Measurements from ENCODE around the gene RUBCNL. TPM values are rescaled to one million over a fixed set of nuclear protein-coding genes. Genes with fewer than 3 reads are reported as not detected.

The RUBCNL gene
- total RNA-seq, 1 donor from 2014 or later: 3.2 TPM

DNA sequence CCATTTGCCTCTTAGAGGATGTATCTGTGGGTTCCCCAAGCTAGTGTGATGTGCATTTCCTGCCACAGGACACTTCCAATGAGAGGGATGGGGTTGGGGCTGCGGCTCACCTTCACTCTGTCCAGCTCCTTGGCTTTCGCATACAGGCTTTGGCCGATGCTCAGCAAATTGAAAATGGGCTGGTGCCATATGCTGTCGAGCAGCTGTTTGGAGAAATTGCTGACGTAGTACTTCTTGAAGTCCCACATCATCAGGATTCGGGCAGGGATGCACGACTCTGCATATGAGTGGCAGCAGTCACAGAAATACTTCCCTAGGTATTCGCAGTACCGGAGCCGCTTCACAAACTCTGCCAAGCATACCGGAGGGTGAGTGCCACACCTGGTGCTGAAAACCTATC lies 37.0 kb downstream of the RUBCNL start:
- no peaks in the 10 kb centered on the region for H3K36me3 Mint-ChIP-seq
- TF ChIP-seq, protein P1, sequence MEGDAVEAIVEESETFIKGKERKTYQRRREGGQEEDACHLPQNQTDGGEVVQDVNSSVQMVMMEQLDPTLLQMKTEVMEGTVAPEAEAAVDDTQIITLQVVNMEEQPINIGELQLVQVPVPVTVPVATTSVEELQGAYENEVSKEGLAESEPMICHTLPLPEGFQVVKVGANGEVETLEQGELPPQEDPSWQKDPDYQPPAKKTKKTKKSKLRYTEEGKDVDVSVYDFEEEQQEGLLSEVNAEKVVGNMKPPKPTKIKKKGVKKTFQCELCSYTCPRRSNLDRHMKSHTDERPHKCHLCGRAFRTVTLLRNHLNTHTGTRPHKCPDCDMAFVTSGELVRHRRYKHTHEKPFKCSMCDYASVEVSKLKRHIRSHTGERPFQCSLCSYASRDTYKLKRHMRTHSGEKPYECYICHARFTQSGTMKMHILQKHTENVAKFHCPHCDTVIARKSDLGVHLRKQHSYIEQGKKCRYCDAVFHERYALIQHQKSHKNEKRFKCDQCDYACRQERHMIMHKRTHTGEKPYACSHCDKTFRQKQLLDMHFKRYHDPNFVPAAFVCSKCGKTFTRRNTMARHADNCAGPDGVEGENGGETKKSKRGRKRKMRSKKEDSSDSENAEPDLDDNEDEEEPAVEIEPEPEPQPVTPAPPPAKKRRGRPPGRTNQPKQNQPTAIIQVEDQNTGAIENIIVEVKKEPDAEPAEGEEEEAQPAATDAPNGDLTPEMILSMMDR (IDR thresholded peaks at IDR 0.05; ENCODE audit: unreplicated experiment): no peak
- DNase-seq (ENCODE audit: low spot score in 2 of 2, unreplicated experiment in 2 of 2): no peak
- peaks cover 10% of the 10 kb centered on the region for H3K4me1 Mint-ChIP-seq
- H3K9me3 Mint-ChIP-seq: peaks cover 4% of the 10 kb centered on the region
- H3K27ac Mint-ChIP-seq: no peak overlapping the region
- H3K27me3 Mint-ChIP-seq (ENCODE audit: low read depth): no peaks in the 10 kb centered on the region
- H3K4me3 Mint-ChIP-seq: no peak overlapping the region

DNA sequence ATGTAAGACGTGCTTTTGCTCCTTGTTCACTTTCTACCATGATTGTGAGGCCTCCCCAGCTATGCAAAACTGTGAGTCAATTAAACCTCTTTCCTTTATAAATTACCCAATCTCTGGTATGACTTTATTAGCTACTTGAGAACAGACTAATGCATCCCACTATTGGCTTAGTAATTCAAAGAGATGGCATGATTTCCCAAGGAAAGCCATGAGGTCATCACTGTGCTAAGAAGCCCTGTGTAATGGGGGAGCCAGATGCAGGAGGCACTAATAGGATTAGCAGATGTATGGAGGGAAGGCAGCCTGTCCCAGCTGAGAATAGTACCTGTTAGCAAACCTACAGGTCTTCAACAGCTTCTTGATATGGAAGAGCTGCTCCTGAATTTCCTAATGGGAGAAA lies 38.1 kb downstream of the RUBCNL start:
- H3K27ac Mint-ChIP-seq: no peak overlapping the region
- no peaks in the 10 kb centered on the region for H3K36me3 Mint-ChIP-seq
- DNase-seq (ENCODE audit: low spot score in 2 of 2, unreplicated experiment in 2 of 2): no peak
- H3K4me1 Mint-ChIP-seq: peaks cover 12% of the 10 kb centered on the region
- TF ChIP-seq, protein P1 (IDR thresholded peaks at IDR 0.05; ENCODE audit: unreplicated experiment): no peak
- no peaks in the 10 kb centered on the region for H3K9me3 Mint-ChIP-seq
- H3K27me3 Mint-ChIP-seq (ENCODE audit: low read depth): no peaks in the 10 kb centered on the region
- H3K4me3 Mint-ChIP-seq: no peak overlapping the region

DNA sequence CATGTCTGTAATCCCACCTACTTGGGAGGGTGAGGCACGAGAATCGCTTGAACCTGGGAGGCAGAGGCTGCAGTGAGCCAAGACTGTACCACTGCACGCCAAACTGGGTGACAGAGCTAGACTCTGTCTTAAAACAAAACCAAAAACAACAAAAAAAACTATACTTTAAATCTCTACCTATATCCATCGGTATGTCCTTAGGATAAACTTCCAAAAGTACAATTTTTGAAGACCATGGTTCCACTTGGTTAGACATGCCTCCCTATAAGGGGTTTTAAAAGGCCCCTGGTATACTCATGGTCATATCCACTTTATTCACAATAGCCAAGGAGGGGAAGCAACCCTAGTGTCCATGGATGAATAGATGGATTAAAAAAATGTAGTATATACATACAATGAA lies 39.8 kb downstream of the RUBCNL start:
- Mint-ChIP-seq H3K27me3 (ENCODE audit: low read depth) (no peaks in the 10 kb centered on the region), H3K9me3 (no peaks in the 10 kb centered on the region), H3K4me1 (peaks cover 12% of the 10 kb centered on the region), H3K36me3 (no peaks in the 10 kb centered on the region), H3K27ac (no peak overlapping the region), H3K4me3 (no peak overlapping the region)
- no peak for DNase-seq (ENCODE audit: low spot score in 2 of 2, unreplicated experiment in 2 of 2)
- TF ChIP-seq, protein P1 (IDR thresholded peaks at IDR 0.05; ENCODE audit: unreplicated experiment): no peak

DNA sequence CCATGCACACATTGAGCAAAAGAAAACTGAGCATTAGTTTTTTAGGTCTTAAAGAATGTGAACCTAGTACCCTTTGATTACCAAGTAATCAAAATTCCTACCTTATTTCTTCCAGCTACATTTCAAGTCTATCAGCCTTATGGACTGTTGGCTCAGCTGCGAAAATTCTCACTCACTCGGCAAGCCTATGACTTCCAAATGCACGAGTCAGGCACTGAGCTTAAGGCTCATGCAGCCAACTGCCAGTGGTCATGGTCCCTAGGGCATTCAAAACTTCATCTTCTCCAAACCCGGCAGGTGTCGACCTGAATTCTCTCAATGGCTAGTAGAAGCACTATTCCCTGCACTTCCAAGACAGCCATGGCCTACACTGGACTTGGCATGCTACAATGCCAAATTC lies 41.2 kb downstream of the RUBCNL start:
- no peaks in the 10 kb centered on the region for H3K27me3 Mint-ChIP-seq (ENCODE audit: low read depth)
- TF ChIP-seq, protein P1 (IDR thresholded peaks at IDR 0.05; ENCODE audit: unreplicated experiment): no peak
- H3K36me3 Mint-ChIP-seq: no peaks in the 10 kb centered on the region
- no peaks in the 10 kb centered on the region for H3K9me3 Mint-ChIP-seq
- DNase-seq (ENCODE audit: low spot score in 2 of 2, unreplicated experiment in 2 of 2): no peak
- H3K4me1 Mint-ChIP-seq: peaks cover 12% of the 10 kb centered on the region
- no peak overlapping the region for H3K4me3 Mint-ChIP-seq
- no peak overlapping the region for H3K27ac Mint-ChIP-seq

DNA sequence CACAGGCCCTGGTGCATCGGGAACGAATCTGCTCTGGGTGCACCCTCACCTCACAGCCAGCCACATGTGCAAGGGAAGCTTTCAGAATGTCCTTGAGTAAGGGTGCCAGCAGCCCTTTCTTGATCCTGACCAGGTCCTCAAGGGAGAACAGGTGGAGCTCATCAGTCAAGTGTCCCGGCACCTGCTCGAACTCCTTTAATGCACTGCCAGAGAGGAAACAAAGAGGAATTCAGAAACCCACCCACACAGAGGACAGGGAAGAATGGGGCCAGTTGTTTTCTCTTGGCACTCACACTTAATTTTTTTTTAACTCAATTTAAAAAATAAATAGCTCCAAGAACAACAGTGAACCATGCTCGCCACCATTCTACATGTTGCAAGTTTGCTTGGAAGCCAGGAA lies 41.7 kb downstream of the RUBCNL start:
- no peaks in the 10 kb centered on the region for H3K9me3 Mint-ChIP-seq
- no peaks in the 10 kb centered on the region for H3K27me3 Mint-ChIP-seq (ENCODE audit: low read depth)
- no peak for DNase-seq (ENCODE audit: low spot score in 2 of 2, unreplicated experiment in 2 of 2)
- no peaks in the 10 kb centered on the region for H3K36me3 Mint-ChIP-seq
- H3K4me1 Mint-ChIP-seq: peaks cover 12% of the 10 kb centered on the region
- TF ChIP-seq, protein P1 (IDR thresholded peaks at IDR 0.05; ENCODE audit: unreplicated experiment): no peak
- H3K27ac Mint-ChIP-seq: no peak overlapping the region
- no peak overlapping the region for H3K4me3 Mint-ChIP-seq
